Progenitor cell of endocrine pancreas (in vitro differentiated cells): ENCODE results near the gene OR1E2. TPM values are rescaled to one million over a fixed set of nuclear protein-coding genes. Genes with fewer than 3 reads are reported as not detected.
"Not testable (repeated sequence)": the region's sequence is repeated elsewhere in the genome, so short reads cannot be mapped to it uniquely, and the experiment has no call there.

Experiments used
- DNase-seq: peaks from one replicate; pipeline ENCODE4 v3.0.0; 2021; ENCODE audit warnings: low spot score; ENCODE audit not compliant: unreplicated experiment
- H3K27ac Mint-ChIP-seq: 2 replicates; pipeline ENCODE4 v1.8.0; 2021; ENCODE audit warnings: mild to moderate bottlenecking, moderate library complexity, mixed read lengths
- H3K27me3 Mint-ChIP-seq: 2 replicates; pipeline ENCODE4 v1.8.0; 2021; ENCODE audit warnings: mixed read lengths
- H3K36me3 Mint-ChIP-seq: 2 replicates; pipeline ENCODE4 v1.8.0; 2022; ENCODE audit warnings: mixed read lengths; ENCODE audit not compliant: insufficient read depth
- H3K4me1 Mint-ChIP-seq: 2 replicates; pipeline ENCODE4 v1.8.0; 2021; ENCODE audit warnings: low read depth, mixed read lengths
- H3K4me3 Mint-ChIP-seq: 2 replicates; pipeline ENCODE4 v1.8.0; 2021; ENCODE audit warnings: low read depth, mild to moderate bottlenecking, moderate library complexity, mixed read lengths
- H3K9me3 Mint-ChIP-seq: 2 replicates; pipeline ENCODE4 v1.8.0; 2021; ENCODE audit warnings: low read depth, mixed read lengths
- total RNA-seq: library from RNA; stranded (reverse); gene quantifications from 2 replicates; pipeline ENCODE4 v1.2.1, GENCODE V29; 2021
- TF ChIP-seq, protein P1 (sequence below): fragments of 200-600 bp; sonication (generic); IDR thresholded peaks from one replicate; pipeline ENCODE4 v1.5.0; 2021; ENCODE audit warnings: antibody characterized with exemption, mild to moderate bottlenecking; ENCODE audit not compliant: unreplicated experiment

The OR1E2 gene
- total RNA-seq, 1 donor from 2014 or later, result not detected

DNA sequence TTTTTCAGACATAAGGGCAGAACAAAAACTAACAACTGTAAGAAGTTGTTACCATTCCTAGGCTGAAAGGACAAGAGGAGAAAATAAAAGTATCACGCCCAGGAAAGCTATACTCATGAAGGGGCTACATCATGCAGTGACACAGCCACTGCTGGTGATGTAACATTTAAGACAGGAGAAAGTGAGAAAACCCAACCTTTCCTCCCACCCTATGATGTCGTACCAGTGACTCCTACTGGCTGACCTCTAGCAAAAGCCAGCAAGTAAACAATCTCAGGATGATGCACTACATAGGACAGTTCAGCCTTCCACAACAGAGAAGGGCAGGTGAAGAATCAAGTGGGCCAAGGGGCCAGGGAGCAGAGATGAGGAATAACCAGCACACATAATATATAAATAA lies 14.0 kb upstream of the OR1E2 start:
- Mint-ChIP-seq H3K36me3 (no peaks in the 10 kb centered on the region), H3K27ac (no peak overlapping the region), H3K4me3 (no peak overlapping the region), H3K4me1 (peaks cover 11% of the 10 kb centered on the region), H3K27me3 (peaks cover 24% of the 10 kb centered on the region), H3K9me3 (no peaks in the 10 kb centered on the region)
- TF ChIP-seq, protein P1, sequence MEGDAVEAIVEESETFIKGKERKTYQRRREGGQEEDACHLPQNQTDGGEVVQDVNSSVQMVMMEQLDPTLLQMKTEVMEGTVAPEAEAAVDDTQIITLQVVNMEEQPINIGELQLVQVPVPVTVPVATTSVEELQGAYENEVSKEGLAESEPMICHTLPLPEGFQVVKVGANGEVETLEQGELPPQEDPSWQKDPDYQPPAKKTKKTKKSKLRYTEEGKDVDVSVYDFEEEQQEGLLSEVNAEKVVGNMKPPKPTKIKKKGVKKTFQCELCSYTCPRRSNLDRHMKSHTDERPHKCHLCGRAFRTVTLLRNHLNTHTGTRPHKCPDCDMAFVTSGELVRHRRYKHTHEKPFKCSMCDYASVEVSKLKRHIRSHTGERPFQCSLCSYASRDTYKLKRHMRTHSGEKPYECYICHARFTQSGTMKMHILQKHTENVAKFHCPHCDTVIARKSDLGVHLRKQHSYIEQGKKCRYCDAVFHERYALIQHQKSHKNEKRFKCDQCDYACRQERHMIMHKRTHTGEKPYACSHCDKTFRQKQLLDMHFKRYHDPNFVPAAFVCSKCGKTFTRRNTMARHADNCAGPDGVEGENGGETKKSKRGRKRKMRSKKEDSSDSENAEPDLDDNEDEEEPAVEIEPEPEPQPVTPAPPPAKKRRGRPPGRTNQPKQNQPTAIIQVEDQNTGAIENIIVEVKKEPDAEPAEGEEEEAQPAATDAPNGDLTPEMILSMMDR, result no peak
- DNase-seq, result no peak

DNA sequence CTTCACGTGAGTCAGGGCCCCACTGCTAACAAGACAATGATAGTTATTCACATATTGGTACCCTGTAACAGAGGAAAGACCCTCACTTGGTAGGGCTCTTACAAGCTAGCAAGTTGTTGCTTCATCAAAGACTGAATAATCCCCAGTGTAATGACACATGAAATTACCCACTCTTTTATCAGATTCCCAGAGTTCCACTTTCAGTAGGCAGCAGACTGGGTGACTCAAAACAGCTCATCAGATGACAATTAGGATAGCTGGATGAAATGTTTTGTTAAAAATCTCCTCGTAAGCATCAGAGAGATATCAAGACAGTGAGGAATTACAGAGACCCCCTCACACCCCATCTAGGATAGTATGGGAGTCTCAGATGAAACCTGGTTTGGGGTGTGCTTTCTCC lies 6.8 kb upstream of the OR1E2 start:
- peaks cover 42% of the 10 kb centered on the region for H3K27me3 Mint-ChIP-seq
- H3K4me1 Mint-ChIP-seq, result no peaks in the 10 kb centered on the region
- no peaks in the 10 kb centered on the region for H3K9me3 Mint-ChIP-seq
- TF ChIP-seq, protein P1, result no peak
- no peak for DNase-seq
- no peak overlapping the region for H3K4me3 Mint-ChIP-seq
- no peak overlapping the region for H3K27ac Mint-ChIP-seq
- no peaks in the 10 kb centered on the region for H3K36me3 Mint-ChIP-seq

- Mint-ChIP-seq H3K4me1 (no peaks in the 10 kb centered on the region), H3K27me3 (peaks cover 33% of the 10 kb centered on the region), H3K4me3 (no peak overlapping the region), H3K36me3 (no peaks in the 10 kb centered on the region), H3K9me3 (peaks cover 1% of the 10 kb centered on the region), H3K27ac (no peak overlapping the region)
- no peak for DNase-seq
- TF ChIP-seq, protein P1, result no peak
These were observed 4.7 kb upstream of the OR1E2 start for GRCh38 chr17:3438368-3438767.

DNA sequence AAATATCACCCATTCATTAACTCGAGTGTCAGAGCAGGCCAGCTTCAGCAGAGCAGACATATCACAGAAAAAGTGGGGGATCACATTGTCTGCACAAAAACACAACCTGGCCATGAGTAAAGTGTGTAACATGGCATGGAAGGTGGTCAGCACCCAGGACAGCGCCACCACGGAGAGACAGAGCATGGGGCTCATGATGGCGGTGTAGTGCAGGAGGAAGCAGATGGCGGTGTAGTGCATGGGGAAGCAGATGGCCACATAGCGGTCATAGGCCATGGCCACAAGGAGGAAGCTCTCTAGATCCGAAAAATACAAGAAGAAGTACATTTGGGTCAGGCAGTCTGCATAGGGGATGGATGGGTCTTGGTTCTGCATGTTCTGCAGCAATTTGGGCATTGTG lies 426 bp downstream of the OR1E2 start:
- not testable (repeated sequence) for DNase-seq, H3K4me3 Mint-ChIP-seq, H3K4me1 Mint-ChIP-seq, H3K27ac Mint-ChIP-seq, H3K36me3 Mint-ChIP-seq, H3K27me3 Mint-ChIP-seq
- H3K9me3 Mint-ChIP-seq, result peaks cover 33% of the 10 kb centered on the region

GRCh38 chr17:3418222-3418621 lies 15.4 kb downstream of the OR1E2 start:
- TF ChIP-seq, protein P1, result no peak
- Mint-ChIP-seq H3K4me3 (no peak overlapping the region), H3K4me1 (no peaks in the 10 kb centered on the region), H3K27ac (no peak overlapping the region), H3K36me3 (no peaks in the 10 kb centered on the region), H3K9me3 (peaks cover 38% of the 10 kb centered on the region), H3K27me3 (no peaks in the 10 kb centered on the region)
- DNase-seq, result no peak

DNA sequence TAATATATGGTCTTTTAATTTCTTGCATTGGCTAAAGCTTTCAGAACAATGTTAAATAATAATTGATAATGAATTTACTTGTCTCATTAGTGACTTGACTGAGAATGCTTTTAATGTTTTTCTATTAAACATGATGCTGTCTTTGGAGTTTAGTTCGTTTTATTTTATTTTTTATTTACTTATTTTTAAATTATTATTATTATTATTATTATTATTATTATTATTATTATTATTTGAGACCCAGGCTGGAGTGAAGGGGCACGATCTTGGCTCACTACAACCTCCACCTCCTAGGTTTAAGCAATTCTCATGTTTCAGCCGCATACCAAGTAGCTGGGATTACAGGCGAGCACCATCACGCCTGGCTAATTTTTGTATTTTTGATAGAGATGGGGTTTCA lies 18.0 kb downstream of the OR1E2 start:
- H3K4me1 Mint-ChIP-seq, result no peaks in the 10 kb centered on the region
- H3K36me3 Mint-ChIP-seq, result peaks cover 1% of the 10 kb centered on the region
- TF ChIP-seq, protein P1, result no peak
- DNase-seq, result no peak
- H3K9me3 Mint-ChIP-seq, result peaks cover 36% of the 10 kb centered on the region
- H3K27ac Mint-ChIP-seq, result no peak overlapping the region
- H3K4me3 Mint-ChIP-seq, result no peak overlapping the region
- H3K27me3 Mint-ChIP-seq, result no peaks in the 10 kb centered on the region

GRCh38 chr17:3412216-3412615 lies 21.4 kb downstream of the OR1E2 start:
- DNase-seq, H3K27me3 Mint-ChIP-seq, H3K36me3 Mint-ChIP-seq, H3K4me1 Mint-ChIP-seq, H3K4me3 Mint-ChIP-seq, H3K27ac Mint-ChIP-seq: not testable (repeated sequence)
- H3K9me3 Mint-ChIP-seq, result peaks cover 44% of the 10 kb centered on the region
